NCI-H2196 (cell line): Measurements from ENCODE around the gene RNF217.
"Not testable (repeated sequence)": the region's sequence is repeated elsewhere in the genome, so short reads cannot be mapped to it uniquely, and the experiment has no call there.

ENCODE experiments used
- DNase-seq: peaks from one replicate; lab custom pipeline; 2025; ENCODE audit not compliant: unreplicated experiment; lab: John Stamatoyannopoulos, UW

Gene RNF217

DNA sequence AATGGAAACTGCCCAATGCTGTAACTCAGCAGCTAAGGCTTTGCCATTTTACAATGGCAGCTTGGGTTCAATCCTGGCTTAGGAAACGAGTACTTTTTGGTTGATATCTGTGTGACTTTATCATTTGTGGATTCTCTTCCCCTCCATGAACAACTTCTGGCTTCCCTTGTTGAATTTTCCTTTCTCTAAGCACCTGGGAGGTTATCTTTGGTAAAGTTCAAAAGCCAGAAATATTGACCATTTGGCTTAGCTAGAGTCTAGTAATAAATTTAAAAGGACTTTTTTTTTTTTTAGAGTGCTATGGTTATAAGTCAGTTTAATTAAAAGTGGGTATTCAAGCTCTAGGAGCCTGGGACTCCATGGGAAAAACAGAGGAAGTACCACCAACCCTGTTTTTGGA is 159.7 kb downstream of the RNF217 start:
- no peak for DNase-seq

DNA sequence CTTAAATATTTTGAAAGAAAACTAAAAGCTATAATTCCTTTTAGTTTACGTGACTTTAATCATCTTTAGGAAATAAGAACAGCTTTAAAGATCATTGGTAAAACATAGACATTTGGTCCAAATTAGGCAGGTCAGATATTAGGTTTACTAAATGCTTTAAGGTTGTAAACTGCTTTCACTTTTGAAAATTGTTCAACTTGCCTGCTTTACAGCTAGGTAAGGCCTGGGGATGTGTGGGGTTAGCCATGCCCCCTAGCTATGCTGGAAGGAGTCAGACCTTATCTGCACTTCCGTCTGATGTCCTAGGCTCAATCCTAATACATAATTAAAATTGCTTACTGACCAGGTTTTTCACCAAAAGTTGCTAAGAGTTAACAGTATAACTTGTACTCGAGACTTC is 160.8 kb downstream of the RNF217 start:
- DNase-seq = no peak

GRCh38 chr6:125123468-125124048 is 161.3 kb downstream of the RNF217 start:
- no peak for DNase-seq

- no peak for DNase-seq
These were observed 161.9 kb downstream of the RNF217 start for GRCh38 chr6:125124049-125124669.

GRCh38 chr6:125125856-125126255 is 163.6 kb downstream of the RNF217 start:
- not testable (repeated sequence) for DNase-seq

DNA sequence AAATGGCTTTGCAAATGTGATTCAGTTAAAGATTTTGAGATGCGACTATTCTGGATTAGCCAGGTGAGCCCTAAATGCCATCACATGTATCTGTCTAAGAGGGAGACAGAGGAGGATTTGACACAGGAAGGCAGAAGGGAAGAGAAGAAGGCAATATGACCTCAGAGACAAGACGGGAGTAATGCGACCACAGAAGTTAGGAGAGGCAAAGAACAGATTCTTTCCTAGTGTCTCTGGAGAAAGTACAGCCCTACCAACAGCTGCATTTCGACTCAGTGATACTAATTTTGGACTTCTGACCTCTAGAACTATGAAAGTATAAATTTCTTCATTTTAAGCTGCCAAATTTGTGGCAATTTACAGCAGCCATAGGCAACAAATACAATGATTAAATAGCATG is 167.1 kb downstream of the RNF217 start:
- no peak for DNase-seq

DNA sequence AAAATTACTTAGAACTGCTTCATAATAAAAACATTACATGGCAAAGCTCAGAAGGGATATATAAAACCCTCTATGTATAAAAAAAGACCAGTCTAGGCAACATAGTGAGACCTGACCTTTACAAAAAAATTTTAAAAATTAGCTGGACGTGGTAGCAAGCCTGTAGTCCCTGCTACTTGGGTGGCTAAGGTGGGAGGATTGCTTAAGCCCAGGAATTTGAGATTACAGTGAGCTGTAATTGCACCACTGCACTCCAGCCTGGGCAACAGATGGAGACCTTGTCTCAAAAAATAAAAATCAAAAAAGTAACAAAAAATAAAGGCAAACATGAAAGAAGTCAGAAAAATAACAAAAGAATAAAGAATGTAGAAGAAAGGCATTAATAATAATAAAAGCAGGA is 169.8 kb downstream of the RNF217 start:
- DNase-seq = no peak

- no peak for DNase-seq
These were observed 174.1 kb downstream of the RNF217 start for GRCh38 chr6:125136378-125136777.

- DNase-seq = no peak
These were observed 175.8 kb downstream of the RNF217 start for GRCh38 chr6:125138083-125138482.

DNA sequence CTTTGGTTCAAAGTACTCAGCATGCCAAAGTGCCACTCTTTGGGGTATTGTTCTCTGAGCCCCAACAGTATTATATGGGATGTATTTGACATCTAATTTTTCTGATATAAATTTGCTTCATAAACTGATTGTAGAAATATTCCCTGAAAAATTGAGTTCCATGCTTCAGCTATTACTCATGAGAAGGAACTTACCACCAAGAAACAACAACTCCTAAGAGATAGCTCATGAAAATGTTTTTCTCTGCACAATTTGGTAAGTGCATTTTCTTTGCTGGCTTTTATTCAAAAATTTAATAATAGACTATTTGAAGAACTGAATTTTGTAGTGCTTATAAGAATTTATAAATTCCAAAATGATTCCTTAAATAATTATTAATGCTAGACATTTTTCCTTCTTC is 178.6 kb downstream of the RNF217 start:
- DNase-seq = no peak
